GM19239 (cell line): ENCODE data around the gene AATK.

Experiments used
- DNase-seq: peaks from one replicate; pipeline ENCODE4 v3.0.0; 2011; ENCODE audit warnings: low spot score; ENCODE audit not compliant: insufficient read length
- FAIRE-seq: peaks from 2 replicates; lab custom pipeline; 2011; peaks lifted over from hg19 to GRCh38; lab: Jason Lieb, UNC

The AATK gene

DNA sequence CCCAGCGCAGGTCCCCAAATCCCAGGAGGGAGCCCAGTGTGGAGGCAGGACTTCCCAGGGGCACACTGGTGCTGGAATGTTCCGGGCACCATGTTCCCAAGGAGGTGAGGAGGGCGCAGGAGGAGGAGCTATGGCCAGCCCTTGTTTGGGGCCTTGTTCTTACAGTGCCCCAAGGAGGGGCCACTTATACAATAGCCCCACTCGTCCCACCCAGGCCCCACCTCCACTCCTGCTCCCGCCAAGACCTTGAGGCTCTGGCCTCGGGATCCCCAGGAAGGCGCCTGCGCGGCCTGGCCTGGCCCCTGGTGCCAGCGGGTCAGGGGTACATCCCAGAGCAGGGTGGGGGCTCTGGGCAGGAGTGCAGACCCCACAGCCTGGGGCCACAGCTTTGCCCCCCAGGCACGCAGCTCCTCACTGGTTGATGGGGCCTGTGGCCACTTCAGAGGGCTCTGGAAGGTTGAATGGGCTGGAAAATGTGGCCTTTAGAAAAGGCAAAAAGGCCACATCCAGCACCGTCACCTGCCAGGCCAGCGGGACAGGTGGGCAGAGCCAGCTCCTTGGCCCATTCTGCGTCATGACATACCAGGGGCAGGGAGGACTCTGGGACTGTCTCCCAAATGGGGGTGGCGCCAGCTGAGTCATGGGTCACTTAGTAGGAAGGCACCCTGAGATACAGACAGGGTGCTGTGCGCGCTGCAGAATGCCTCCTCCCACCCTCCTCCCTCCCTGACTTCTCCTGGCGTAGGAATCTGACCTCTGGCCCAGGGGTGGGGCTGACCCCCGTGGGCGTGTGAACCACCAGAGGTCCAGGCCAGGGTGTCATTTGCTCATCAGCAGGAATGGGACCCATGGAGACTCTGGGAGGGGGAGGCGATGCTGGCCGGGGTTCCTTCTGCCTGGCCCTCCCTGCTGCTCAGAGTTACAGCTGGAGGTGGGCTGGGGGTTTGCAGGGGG is 33.0 kb downstream of the AATK start:
- no peak for DNase-seq
- no peak for FAIRE-seq

DNA sequence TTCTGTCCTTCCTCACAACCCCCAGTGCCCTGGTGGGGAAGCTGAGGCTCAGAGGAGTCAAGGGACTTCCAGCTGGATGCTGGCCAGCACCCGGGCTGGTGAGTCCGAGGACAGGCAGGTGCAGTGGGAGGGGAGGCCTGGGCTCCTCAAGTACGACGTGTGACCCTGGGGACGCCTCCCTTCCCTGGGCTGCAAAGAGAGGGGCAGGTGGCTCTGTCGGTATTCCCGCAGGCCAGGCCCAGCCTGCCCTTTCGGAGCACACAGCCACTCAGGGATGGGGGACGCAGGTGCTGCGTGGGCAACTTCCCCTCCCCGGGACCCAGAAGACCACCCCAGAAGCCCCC is 33.9 kb downstream of the AATK start:
- FAIRE-seq: no peak
- DNase-seq: no peak

DNA sequence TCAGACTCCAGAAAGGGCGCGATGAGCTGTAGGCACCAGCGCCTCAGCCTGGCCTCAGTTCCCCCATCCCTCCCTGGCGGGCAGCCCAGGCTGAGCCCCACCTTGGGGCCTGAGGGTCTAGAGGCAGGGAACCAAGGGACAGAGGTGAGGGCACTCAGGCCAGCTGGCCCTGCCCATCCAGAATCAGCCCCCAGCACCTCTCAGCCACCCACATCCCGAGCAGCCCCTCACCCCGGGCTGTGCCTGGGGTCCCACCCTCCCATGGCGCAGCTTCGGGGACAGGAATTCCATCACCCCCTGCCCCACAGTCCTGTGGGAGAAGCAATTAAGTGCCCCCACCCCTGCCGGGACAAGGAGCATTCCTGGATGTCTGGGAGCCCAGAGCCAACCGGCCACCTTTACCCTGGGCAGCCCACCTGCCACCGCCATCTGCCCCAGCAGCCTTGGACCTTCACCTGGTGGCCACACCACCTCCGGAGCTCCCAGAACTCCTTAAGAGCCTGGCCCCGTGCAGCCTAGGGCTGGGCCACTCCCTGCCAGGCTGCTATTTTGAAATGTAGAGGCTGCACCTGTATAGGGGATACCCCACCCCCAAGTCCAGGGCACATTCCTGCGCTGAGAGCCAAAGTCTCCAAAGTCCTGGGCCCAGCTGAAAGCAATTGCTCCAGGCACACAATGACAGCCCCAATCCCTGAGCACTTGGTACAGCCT is 34.4 kb downstream of the AATK start:
- DNase-seq (no peak), FAIRE-seq (no peak)

DNA sequence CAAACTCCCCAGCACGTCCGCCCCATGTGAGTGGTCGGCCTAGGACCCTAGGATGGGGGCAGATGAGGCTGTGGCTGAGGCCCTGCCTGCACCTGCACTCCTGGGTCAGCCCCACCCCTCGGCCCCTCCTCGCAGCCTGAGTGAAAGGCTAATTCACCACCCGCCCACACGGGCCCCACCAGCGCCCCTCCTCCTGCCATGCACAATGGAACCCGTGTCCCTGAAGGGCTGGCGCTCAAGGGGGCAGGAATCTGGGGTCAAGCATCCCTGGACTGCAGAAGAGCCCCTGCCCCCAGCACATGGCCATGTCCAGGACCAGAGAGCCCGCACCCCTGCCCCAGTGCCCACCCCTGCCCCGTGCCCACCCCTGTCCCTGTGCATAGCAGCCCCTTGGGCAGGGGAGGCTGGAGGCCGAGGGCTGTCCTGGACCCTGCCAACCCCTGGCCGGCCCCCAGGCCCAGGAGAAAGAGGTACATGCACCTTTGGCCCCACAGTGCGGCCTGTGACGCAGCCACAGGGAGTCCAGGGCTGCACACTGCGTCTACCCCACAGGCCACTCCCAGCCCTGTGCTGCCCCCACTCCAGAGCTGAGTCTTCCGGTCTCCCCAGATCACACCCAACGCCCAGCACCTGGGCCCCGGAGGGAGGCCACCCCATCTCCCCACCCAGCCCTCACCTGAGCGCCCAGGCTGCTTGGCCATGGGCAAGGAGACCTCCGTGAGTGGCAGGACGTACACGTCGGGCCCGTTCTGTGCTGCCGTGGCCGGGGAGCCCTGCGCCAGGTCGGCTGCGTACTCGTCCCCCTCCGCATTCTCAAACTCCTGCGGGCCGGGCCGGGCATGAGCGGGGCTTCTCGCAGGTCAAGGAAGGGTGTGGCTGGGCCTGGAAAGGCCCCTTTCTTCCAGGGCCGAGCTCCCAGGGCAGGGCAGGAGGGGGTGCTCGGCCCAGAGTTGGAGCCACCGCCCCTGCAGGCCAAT is 35.3 kb downstream of the AATK start:
- no peak for FAIRE-seq

DNA sequence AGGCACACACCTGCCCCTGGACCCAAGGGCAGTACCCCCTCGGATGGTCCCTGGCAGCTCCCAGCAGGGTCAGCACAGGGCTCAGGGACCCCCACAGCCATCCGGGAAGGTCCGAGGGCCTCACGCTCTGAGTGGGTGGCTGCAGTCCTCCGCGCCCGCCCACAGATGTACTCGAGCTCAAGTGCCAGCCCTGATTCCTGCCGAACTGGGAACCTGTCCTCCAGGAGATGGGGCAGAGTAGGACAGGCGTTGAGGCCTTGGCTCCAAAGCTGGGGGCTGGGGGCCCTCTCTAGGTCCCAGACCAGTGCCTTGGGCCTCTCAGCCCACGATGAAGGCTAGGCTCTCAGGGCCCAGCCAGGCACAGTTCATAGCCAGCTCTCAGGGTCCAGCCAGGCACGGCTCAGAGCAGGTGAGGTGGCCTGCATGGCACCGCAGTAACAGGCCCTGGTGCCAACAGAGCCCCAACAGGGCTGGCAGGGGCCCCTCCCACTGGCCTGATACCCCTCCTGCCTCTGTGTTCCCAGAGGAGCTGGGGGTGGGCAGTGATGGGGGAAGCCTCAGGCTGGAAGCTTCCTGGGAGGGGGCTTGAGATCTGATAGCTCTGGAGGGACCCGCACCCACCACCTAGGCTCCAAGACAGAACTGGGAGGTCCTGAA is 36.2 kb downstream of the AATK start:
- DNase-seq (no peak), FAIRE-seq (no peak)

More for the DNA sequence above, 35.3 kb downstream of the AATK start:
- no peak for DNase-seq

DNA sequence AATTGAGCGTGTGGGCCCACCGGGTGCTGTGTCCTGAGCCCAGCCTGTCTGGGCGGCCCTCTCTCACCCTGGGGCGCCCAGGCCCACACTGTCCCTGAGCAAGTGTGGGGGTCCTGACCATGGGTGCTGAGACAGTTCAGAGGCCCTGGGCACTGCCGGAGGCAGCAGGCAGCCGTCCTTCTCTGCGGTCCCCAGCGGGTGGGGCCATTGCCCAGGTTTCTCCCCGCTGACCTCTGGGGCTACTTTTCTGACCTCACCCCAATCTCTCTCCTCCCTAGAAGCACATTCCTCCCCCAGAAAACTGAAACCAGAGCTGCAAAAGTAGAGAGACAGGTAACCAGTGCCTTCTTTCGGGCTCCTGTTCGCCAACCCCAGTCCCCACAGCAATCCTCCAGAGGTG is 36.7 kb downstream of the AATK start:
- DNase-seq (no peak), FAIRE-seq (no peak)

DNA sequence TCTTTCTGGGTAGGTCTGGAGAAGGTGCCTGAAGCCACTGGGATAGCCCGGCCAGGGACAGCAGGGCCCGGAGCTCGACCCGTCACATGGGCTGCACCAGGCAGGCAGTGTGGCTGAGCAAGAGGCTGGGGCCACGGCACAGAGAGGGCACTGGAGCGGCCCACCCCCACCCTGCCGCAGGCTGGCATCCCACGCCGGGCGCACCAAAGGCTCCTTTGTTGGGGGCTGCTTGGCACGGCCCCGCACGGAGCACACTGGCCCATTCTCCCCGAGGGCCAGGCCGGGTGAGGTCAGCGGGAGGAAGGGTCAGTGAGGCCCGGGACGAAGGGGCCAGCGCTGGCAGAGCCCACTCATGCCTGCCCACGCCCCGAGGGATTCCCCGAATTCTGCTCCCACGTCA is 37.2 kb downstream of the AATK start:
- FAIRE-seq (no peak), DNase-seq (no peak)

DNA sequence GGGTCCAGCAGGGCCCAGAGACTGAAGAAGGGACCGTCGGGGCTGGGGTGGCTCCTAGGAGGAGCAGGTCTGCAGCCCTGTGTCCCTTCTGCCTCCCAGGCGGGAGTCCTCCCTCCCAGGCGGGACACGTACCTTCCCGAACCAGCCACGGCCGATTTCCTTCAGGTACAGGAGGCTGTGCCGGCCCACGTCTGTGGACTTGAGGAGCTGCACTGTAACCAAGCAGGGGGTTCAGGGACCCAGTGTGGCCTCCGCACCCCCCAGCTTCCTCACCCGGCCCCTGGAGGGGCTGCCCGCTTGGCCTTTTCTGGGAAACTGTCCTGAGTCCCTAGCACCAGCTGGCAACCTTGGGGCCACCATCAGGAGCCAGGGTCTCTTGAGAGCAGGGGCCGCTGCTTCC is 37.7 kb downstream of the AATK start:
- FAIRE-seq (no peak), DNase-seq (no peak)

DNA sequence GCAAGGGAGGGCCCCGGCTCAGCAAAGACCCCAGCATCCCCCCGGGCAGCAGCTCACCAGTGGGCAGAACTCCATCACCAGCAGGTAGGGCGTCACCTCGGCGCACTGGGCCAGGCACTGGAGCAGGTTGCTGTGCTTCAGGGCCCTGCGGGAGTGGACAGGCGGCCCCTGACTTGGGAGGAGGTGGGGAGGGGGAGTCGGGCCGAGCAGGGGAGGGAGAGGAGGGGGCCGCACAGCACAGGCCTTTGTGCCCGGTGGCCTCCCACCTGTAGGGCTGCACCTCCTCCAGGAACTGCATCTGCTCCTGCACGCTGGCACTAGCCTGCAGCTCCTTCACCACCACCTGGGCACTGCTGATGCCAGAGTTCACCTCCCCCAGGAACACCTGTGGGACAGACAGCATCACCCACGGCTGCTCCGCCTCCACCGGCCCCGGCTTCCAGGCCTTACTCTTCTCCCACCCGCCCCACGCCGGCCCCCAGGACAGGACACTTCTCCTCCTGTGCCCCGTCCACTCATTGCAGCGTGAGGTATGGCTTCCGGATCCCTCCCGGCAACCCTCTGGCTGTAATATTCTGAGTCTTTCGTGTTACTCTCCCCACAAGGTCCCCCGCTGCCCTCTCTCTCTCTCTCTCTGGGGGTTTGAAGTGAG is 38.4 kb downstream of the AATK start:
- no peak for DNase-seq
- FAIRE-seq: no peak

DNA sequence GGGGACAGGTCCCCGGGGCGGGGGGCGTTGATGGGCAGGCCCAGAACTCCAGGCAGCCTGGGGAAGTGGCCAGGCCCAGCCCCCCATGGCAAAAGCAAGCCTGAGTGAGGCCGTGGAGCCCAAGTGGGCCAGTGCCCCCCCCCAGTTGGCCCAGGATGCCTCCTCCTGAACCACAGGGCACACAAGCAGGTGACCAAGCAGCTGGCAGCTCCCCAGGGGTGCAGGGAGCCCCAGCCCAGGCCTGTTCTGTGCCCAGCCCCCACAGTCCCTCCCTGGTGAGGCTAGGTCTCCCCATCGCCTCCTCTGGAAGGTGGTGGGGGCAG is 38.9 kb downstream of the AATK start:
- DNase-seq (no peak), FAIRE-seq (no peak)

DNA sequence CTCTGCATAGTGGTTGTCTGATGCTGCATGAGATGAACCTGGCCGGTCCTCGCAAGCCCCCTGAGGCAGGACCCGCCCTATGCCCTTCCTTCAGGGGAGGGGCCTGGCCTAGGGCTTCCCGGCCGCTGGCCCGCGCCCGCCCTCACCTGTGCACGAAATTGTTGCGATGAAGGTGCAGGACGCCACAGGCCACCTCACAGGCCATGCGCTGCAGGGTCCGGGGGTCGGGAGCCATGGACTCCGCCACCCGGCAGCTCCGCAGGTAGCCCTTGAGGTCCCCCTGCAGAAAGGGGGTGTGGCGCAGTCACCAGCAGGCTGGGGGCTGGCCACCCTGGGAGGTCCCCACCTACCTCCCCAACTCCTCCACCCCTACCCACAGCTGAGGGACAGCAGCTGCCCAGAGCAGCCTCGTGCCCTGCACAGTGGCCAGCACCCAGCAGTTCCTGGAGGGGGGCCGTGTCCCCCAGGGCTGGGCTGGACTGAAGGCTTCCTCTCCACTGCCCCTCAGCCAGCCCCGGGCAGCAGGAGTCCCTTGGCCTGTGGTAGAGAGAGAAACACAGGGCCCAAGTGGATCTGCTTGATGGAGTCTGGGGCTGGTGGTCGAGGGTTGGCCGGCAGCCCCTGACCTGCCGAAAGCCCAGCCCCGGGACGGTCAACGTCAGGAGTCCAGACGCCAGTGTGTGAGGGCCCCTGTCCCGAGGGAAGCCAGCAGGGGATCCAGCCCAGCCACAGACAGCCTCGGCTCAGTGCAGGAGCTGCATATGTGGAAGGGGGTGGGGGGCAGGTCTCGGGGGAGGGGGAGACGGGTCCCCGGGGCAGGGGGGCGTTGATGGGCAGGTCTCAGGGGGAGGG is 39.5 kb downstream of the AATK start:
- DNase-seq (no peak), FAIRE-seq (no peak)

DNA sequence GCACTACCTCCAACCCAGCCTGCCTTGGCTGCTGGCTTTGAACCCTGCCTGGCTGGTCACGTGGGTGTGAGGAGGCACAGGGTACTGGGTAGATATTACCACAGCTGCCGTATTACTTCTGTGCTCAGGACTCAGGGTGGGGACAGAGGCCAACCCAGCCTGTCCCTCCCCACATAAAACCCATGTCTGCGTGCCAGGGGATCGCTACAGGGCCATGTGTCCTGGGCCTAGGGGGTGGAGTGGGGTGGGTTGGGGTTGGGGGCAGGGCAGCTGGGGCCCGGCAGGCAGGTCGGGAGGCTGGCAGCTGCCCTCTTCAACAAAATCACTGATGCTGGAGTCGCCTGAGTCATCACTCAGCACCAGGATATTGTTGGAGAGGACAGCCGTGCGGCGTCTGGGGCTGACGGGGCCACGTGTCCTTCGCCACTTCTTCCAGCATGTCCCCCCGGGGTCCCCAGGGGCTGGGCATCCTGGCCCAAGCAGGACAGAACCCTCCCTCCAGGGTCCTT is 40.4 kb downstream of the AATK start:
- DNase-seq (no peak), FAIRE-seq (no peak)

DNA sequence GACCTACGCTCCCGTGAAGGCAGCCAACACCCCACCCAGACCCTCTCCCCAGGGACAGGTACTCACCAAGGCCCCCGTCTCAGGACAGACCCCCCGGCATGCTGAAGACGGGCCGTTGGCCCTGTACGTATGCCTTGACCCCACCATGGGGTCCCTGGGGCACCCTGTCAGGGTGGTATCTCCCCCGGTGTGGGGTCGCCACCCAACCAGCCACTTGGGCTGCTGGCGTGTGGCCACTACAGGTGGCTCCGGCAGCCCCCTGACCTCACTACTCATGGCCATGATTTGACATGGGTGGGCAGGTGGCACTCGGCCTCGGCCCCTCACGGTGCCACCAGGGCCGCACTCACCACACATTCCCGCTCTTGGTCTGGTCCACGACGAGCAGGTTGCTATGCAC is 41.6 kb downstream of the AATK start:
- no peak for DNase-seq
- FAIRE-seq: no peak

DNA sequence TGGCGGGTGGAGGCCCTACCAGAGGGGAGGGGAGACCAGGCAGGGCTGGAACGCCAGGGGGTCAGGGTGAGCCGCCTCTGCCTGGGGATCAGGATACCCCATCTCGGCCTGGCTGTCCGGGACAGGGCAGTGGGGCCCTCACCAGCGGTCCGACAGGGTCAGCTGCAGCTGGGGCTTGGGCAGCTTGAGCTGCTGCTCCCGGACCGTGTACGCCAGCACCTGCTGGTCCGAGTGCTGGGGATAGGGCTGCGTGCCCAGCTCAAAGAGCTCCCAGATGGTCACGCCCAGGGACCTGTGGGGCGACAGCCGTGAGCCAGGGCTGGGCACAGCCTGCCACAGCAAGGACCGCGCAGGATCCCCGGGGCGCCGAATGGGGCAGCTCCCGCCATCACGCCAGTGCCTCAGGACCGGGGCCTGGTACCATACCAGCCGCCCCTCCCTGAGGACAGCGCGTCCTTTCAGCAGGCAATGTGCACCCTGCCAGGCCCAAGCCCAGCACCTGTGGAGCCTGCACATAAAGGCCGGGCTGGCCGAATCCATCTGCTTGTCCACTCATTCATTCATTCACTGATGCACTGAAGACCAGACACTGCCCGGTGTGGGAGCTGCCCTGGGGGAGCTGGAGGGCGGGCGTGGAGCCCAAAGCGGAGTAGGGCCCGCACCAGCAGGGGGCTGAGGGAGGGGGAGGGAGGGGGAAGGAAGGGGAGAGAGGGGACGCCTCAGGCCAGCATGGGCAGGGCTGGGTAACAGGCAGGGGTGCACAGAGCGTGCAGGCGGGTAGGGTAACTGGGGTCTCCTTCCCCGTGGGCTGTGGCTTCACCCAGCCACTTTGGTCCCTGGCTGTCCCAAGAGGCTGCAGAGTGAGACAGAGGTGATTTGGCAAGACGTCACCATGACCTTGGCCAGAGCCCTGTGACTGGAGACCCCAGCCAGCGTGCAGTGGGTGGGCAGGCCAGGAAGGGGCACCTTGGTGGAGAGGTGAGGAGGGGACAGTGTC is 42.7 kb downstream of the AATK start:
- FAIRE-seq (no peak), DNase-seq (no peak)

DNA sequence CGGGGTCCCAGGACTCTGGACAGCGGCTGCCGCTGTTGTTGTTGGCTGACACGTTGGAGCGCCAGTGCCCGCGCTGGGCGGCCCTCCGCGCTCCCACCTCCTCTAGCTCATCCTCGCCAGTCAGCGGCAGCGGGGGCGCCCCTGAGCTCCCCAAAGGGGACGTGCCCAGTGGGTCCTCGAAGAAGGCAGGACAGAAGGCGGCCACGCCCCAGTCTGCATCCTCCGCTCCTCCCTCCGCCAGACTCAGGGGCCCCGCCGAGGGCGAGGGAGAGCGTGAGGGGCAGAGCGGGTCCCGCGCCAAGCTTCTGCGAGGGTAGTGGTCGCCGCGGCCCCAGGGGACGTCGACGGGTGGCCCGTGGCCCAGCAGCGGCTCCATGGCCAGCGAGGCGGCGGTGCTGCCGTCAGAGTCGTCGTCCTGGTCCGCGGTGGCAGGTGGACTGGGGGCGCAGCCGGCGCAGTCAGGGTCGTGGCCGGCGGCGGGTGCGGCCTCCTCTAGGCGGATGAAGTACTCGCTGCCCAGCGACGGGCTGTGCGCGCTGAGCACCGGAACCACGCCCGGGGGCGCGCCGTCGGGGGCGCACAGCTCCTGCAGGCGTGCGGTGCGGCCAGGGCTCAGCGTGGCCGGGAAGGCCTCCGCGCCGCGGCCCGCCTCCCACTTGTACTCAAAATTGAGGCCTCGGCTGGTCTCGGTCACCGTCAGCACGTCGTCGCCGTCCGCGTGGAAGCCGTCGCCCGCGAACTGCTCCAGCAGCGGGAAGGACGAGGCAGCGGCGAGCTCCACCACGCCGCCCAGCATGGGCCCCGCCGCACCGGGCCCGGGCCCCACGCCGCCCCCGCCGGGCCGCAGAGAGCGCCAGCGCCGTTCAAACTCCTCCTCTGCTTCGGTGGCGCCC is 43.9 kb downstream of the AATK start:
- no peak for FAIRE-seq
- DNase-seq: no peak
